ENCODE results near the gene UMODL1. TPM values are rescaled to one million over a fixed set of nuclear protein-coding genes. Genes with fewer than 3 reads are reported as not detected.

Gene UMODL1
- total and polyA plus RNA-seq, 9 donors = 0.01 to 2.2 (median 0.24) TPM; not detected in 5

DNA sequence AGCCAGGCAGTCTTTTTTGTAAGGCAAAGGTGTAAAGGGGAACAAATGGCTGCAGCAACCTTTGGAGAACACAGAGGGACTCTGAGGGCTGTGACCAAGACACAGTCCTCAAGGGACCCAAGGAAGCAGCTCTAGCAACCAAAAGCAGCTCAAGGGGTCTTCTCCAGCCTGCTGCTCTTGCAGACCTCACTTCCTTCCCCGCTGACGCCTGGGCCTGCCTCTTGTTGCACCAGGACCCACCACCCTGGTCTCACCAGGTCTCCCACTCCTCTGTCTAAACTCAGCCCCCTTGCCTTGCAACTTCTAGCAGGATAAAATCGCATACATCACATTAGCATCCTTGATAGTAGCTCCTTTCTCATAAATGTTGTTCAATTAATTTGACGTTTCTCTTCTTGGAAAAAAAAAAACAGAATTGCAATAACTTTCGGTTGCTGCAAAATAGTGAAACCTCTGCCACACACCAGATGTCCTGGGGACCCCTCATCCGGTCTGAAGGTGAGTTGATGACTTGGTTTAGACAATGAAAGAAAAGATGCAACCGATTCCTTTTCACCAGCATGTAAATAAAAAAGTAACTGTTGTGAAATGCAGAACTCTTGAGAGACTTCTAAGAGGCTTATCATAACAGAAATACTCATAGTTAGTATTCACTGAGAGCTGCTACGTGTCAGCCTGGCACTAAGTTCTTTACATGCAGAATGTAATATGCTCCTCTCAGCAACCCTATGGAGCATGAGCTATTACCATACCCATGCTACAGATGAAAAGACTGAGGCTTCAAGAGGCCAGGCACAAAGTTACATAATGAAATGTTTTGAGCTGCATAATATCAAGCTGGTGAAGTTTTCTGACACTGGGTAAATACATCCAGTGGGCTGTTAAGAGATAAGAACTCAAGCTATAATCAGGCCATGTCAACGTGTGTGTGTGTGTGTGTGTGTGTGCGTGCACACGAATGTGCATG, 58.5 kb downstream of the UMODL1 start:
- H3K27me3 ChIP-seq = no peaks in the 10 kb centered on the region
- no peak overlapping the region for H3K4me3 ChIP-seq
- no peaks in the 10 kb centered on the region for H3K36me3 ChIP-seq
- 64 to 71% (median 71%) methylated on average over 11 of the region's 11 CpGs for WGBS, 3 donors
- H3K9me3 ChIP-seq = no peaks in the 10 kb centered on the region
- no peaks in the 10 kb centered on the region for H3K4me1 ChIP-seq (ENCODE audit: insufficient read depth)
- H3K27ac ChIP-seq = no peak overlapping the region
- no peak for DNase-seq
- intact Hi-C loops (cut with DNase I) = no loop called here
- TF ChIP-seq, protein P1, sequence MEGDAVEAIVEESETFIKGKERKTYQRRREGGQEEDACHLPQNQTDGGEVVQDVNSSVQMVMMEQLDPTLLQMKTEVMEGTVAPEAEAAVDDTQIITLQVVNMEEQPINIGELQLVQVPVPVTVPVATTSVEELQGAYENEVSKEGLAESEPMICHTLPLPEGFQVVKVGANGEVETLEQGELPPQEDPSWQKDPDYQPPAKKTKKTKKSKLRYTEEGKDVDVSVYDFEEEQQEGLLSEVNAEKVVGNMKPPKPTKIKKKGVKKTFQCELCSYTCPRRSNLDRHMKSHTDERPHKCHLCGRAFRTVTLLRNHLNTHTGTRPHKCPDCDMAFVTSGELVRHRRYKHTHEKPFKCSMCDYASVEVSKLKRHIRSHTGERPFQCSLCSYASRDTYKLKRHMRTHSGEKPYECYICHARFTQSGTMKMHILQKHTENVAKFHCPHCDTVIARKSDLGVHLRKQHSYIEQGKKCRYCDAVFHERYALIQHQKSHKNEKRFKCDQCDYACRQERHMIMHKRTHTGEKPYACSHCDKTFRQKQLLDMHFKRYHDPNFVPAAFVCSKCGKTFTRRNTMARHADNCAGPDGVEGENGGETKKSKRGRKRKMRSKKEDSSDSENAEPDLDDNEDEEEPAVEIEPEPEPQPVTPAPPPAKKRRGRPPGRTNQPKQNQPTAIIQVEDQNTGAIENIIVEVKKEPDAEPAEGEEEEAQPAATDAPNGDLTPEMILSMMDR (IDR thresholded peaks at IDR 0.05) = no peak
- TF ChIP-seq EP300 (IDR thresholded peaks at IDR 0.05) (no peak), POLR2A (IDR thresholded peaks at IDR 0.05) (no peak)

DNA sequence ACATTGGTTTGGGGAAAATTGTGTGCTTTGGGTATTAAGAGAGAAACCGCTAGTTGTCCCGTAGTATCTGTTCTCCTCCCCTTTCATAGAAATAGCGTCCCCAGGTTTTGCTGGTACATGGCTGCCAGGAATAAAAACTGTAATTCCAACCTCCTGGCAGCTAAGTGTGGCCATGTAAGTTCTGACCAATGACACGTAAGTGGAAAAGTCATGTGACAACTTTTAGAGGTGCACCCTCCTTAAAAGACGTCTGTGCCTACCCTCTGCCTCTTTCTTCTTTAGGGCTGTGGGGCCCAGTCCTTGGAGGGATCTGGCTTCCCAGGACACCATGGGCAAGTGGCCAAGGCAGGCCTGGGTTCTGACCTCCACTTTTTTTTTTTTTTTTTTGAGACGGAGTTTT, 59.3 kb downstream of the UMODL1 start:
- TF ChIP-seq POLR2A (IDR thresholded peaks at IDR 0.05) (no peak), EP300 (IDR thresholded peaks at IDR 0.05) (no peak)
- TF ChIP-seq, protein P1 (IDR thresholded peaks at IDR 0.05) = no peak
- H3K4me3 ChIP-seq = no peak overlapping the region
- H3K9me3 ChIP-seq = no peaks in the 10 kb centered on the region
- intact Hi-C loops (cut with DNase I) = no loop called here
- H3K36me3 ChIP-seq = no peaks in the 10 kb centered on the region
- H3K27ac ChIP-seq = no peak overlapping the region
- WGBS, 3 donors = 48 to 59% (median 57%) methylated on average over 6 of the region's 6 CpGs
- DNase-seq = no peak
- no peaks in the 10 kb centered on the region for H3K4me1 ChIP-seq (ENCODE audit: insufficient read depth)
- no peaks in the 10 kb centered on the region for H3K27me3 ChIP-seq

DNA sequence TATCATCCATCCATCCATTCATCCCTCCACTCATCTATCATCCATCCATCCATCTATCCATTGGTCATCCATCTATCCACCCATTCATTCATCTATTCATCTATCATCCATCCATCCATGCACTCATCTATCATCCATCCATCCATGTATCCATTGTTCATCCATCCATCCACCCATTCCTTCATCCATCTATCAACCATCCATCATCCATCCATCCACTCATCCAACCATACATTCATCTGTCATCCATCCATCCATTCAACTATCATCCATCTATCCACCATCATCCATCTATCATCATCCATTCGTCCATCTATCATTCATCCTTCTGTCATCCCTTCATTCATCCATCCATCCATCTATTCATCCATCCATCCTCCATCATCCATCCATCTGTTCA, 61.1 kb downstream of the UMODL1 start:
- Histone ChIP-seq H3K27ac (no peak overlapping the region), H3K36me3 (no peaks in the 10 kb centered on the region), H3K4me3 (no peak overlapping the region), H3K4me1 (ENCODE audit: insufficient read depth) (no peaks in the 10 kb centered on the region), H3K9me3 (no peaks in the 10 kb centered on the region), H3K27me3 (no peaks in the 10 kb centered on the region)
- no peak for DNase-seq
- TF ChIP-seq, protein P1 (IDR thresholded peaks at IDR 0.05) = no peak
- TF ChIP-seq POLR2A (IDR thresholded peaks at IDR 0.05) (no peak), EP300 (IDR thresholded peaks at IDR 0.05) (no peak)
- intact Hi-C loops (cut with DNase I) = no loop called here
- WGBS, 3 donors = 0 to 40% (median 2%) methylated on average over 1 of the region's 1 CpG

DNA sequence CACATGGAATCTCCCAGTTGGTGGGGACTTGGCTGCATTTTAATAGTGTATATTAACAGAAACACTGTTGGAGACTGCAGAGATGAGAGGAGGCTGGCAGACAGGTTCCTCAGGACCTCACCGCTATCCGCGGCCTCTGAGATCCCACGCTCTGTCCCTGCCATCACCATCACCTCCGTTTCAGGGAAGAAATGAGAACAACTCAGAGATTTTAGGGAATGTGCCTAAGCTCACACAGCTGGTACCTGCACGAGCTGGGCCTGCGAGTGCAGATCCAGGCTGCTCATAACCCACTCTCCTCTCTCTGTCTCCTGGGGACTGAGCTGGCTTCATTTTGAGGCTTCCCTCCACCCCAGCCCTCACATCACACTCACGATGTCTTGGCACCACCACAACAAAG, 62.0 kb downstream of the UMODL1 start:
- intact Hi-C loops (cut with DNase I) = no loop called here

More for the DNA sequence above, 62.0 kb downstream of the UMODL1 start:
- Histone ChIP-seq H3K27me3 (no peaks in the 10 kb centered on the region), H3K4me3 (no peak overlapping the region), H3K9me3 (no peaks in the 10 kb centered on the region), H3K4me1 (ENCODE audit: insufficient read depth) (no peaks in the 10 kb centered on the region), H3K36me3 (no peaks in the 10 kb centered on the region), H3K27ac (no peak overlapping the region)
- no peak for TF ChIP-seq POLR2A (IDR thresholded peaks at IDR 0.05)
- TF ChIP-seq EP300 (IDR thresholded peaks at IDR 0.05) = no peak
- TF ChIP-seq, protein P1 (IDR thresholded peaks at IDR 0.05) = no peak
- WGBS, 3 donors = 85 to 87% (median 86%) methylated on average over 8 of the region's 8 CpGs
- DNase-seq = no peak

Data from ovary (tissue), 9 donors.